ENCODE results near the gene MAD2L2. TPM values are rescaled to one million over a fixed set of nuclear protein-coding genes. Genes with fewer than 3 reads are reported as not detected.

The MAD2L2 gene
- 10 to 100 TPM; 68.7 to 73.3 TPM for total RNA-seq

DNA sequence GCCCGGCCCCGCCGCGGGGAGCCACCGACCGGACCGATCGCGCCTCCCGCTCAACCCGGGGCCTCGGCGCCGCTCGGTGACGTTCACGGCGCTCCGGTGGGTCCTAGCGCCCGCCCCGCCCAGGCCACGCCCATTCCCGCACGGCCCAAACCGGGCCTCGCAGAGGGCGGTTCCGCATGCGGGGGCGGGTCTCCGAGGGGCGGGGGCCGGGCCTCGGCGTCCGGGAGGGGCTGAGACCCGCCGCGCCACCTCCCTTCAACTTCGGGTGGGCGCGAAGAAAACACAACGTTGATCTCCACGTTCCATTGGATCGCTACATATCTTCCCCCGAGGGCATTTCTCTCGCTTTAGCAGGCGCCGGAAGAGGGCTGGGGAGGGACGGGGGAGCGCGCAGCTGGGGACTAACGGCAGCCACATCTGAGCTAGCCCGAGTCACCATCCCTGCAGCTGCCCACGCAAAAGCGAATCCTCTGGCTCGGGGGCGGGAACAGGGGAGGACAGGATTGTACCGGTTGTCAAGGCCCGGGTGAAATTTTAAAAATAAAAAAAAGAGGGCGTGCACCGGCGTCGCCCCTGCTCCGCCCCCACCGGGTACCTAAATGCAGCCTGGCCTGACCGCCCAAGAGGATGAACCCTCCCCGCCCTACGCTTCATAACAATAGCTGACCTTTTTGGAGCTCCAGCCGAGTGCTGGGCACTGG, at the start of gene MAD2L2:
Gene MAD2L2 (minus strand): TSS at position 78 of the 701 bp plus-strand sequence. CDS start 547 bp downstream, outside the sequence.
- H3K4me3 Mint-ChIP-seq = peak within 1 kb of the TSS; percentile 80
- peaks cover 17% of the 10 kb centered on the region for H3K4me1 Mint-ChIP-seq
- no peaks in the 10 kb centered on the region for H3K9me3 Mint-ChIP-seq
- ChIA-PET CTCF (interaction anchor here (0.9 to 3.9 kb wide), 8 partner anchors 9 to 49 kb away, joined by 3 to 32 read pairs (median 3); partner anchors contain the start of gene FBXO6), POLR2A (interaction anchor here (1.7 kb wide), 1 partner anchor 17 kb away, joined by 8 read pairs; the partner anchor contains the start of gene FBXO6)
- H3K27ac Mint-ChIP-seq = peak within 1 kb of the TSS; percentile 87
- H3K36me3 Mint-ChIP-seq (ENCODE audit: low read depth) = no peaks in the 10 kb centered on the region
- peak; percentile 91 for DNase-seq
- peaks cover 14% of the 10 kb centered on the region for H3K27me3 Mint-ChIP-seq

DNA sequence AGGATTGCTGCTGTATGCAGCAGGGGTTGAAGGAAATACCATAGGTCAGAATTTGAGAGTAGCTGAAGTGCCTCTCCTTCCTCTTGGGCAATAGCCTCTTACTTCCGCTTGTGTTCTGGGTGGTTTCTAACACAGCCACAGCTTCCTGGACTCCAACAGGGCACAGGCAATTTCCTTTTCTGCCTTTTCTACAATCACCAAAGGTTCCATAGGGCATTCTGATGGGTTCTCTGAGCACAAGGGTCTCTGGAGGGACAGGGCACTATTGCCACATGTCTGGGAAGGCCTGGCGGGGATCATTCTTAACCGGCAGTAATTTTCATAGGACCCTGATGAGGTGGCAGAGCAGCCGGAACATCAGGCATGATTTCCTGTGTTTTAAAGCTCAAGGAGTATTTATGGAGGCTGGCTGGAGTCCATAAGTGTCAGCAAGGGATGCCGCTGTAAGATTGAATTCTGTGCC, 49.5 kb upstream of the MAD2L2 start:
- Mint-ChIP-seq H3K4me3 (peak overlapping the region; percentile 60), H3K36me3 (ENCODE audit: low read depth) (no peaks in the 10 kb centered on the region), H3K27ac (peak overlapping the region; percentile 82), H3K4me1 (peaks cover 50% of the 10 kb centered on the region), H3K27me3 (no peaks in the 10 kb centered on the region), H3K9me3 (no peaks in the 10 kb centered on the region)
- DNase-seq = peak; percentile 74
- POLR2A ChIA-PET = interaction anchor here (1.1 kb wide), 1 partner anchor 11 kb away, joined by 6 read pairs; no protein-coding TSS in a partner anchor
- CTCF ChIA-PET = interaction anchor here (0.8 to 1.4 kb wide), 6 partner anchors 11 to 88 kb away, joined by 3 to 4 read pairs (median 4); partner anchors contain the start of genes FBXO6 and MAD2L2

DNA sequence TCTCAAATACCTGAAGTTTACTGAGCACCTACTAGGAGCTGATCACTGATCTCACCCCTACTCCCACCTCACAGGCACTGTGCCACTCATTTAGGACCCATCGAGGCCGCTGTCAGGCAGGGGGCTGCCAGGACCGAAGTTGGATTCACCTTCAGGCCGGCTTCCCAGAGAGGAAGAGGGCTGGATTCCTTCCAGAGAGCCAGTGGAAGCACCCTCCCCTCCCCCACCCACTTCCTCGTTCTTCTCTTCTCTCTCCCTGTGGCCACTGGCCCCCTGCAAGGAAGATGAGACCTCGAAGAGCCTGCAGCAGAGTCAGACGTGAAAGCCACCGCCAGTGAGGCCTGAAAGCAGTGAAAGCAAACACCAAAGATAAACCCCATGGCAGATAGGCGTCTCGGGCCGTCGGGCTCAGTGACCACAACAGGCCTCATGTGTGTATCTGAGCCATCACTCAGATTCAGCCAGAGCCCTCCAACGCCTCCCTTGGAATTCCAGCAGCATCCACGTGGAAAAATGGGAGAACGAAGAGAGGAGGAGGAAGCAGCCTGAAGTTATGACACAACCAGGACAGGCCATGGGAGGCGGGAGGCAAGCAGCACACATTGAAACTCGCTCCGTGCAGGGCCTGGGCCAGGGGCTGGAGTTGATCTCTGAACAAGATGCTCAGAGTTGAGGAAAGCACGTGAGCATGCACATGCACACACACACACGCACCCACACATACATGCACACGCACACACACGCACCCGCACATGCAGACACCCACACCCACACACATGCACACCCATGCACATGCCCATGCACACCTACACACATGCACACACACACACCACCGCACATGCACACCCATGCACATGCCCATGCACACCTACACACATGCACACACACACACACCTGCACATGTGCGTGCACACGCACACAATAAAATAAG, 48.8 kb upstream of the MAD2L2 start:
- CTCF ChIA-PET = interaction anchor here (0.8 to 1.4 kb wide), 5 partner anchors 46 to 87 kb away, joined by 3 to 4 read pairs (median 3); partner anchors contain the start of genes FBXO6 and MAD2L2
- no peaks in the 10 kb centered on the region for H3K9me3 Mint-ChIP-seq
- H3K4me3 Mint-ChIP-seq = peak overlapping the region; percentile 60
- no peaks in the 10 kb centered on the region for H3K27me3 Mint-ChIP-seq
- peak overlapping the region; percentile 82 for H3K27ac Mint-ChIP-seq
- H3K4me1 Mint-ChIP-seq = peaks cover 54% of the 10 kb centered on the region
- POLR2A ChIA-PET = interaction anchor here (1.1 kb wide), 1 partner anchor 10 kb away, joined by 6 read pairs; no protein-coding TSS in a partner anchor
- peak; percentile 22 for DNase-seq
- no peaks in the 10 kb centered on the region for H3K36me3 Mint-ChIP-seq (ENCODE audit: low read depth)

DNA sequence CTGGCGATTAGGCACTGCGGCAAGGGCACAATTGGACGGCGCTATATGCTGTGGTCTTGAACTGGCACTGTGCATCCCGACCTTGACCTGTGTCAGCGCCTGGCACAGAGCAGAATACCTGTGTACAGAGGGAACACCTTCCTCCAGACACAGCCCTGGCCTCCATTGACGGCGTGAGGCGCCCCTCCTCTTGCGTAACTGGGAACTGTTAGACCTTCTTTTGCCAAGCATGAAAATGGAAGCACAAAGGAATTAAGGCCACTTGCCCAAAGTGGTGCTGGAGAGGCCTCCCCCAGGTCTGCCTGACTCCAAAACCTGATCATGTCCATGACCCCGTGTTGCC, 48.2 kb upstream of the MAD2L2 start:
- ChIA-PET POLR2A (no interaction called here), CTCF (interaction anchor here (1.0 kb wide), 1 partner anchor 9 kb away, joined by 3 read pairs; no protein-coding TSS in a partner anchor)
- H3K4me1 Mint-ChIP-seq = peaks cover 57% of the 10 kb centered on the region
- no peak for DNase-seq
- no peak overlapping the region for H3K27ac Mint-ChIP-seq
- no peaks in the 10 kb centered on the region for H3K36me3 Mint-ChIP-seq (ENCODE audit: low read depth)
- H3K4me3 Mint-ChIP-seq = no peak overlapping the region
- no peaks in the 10 kb centered on the region for H3K27me3 Mint-ChIP-seq
- H3K9me3 Mint-ChIP-seq = no peaks in the 10 kb centered on the region

DNA sequence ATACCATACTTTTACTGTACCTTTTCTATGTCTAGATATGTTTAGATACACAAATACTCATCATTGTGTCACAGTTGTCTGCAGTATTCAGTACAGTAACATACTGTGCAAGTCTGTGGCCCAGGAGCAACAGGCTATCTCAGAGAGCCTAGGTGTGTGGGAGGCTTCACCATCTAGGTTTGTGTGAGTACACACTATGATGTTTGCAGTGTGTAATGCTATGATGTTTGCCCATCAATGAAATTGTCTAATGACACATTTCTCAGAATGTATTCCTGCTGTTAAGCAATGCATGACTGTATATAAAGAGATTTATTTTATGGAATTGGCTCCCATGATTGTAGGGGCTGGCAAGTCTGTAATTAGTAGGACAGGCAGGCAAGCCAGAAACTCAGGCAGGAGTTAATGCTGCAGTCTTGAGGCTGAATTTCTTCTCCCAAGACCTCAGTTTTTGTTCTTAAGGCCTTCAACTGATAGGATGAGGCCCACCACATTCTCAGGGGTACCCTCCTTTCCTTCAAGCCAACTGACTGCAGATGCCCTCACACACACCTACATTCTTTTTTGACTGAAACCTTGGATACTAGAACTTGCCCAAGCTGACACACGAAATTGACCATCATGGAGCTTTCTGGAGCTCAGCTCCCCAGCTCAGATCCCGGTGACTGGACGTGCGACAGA, 47.3 kb upstream of the MAD2L2 start:
- DNase-seq = no peak
- CTCF ChIA-PET = interaction anchor here (1.0 kb wide), 1 partner anchor 9 kb away, joined by 3 read pairs; no protein-coding TSS in a partner anchor
- no peaks in the 10 kb centered on the region for H3K27me3 Mint-ChIP-seq
- no peak overlapping the region for H3K4me3 Mint-ChIP-seq
- H3K9me3 Mint-ChIP-seq = no peaks in the 10 kb centered on the region
- peak overlapping the region; percentile 60 for H3K27ac Mint-ChIP-seq
- peaks cover 56% of the 10 kb centered on the region for H3K4me1 Mint-ChIP-seq
- POLR2A ChIA-PET = no interaction called here
- H3K36me3 Mint-ChIP-seq (ENCODE audit: low read depth) = no peaks in the 10 kb centered on the region

DNA sequence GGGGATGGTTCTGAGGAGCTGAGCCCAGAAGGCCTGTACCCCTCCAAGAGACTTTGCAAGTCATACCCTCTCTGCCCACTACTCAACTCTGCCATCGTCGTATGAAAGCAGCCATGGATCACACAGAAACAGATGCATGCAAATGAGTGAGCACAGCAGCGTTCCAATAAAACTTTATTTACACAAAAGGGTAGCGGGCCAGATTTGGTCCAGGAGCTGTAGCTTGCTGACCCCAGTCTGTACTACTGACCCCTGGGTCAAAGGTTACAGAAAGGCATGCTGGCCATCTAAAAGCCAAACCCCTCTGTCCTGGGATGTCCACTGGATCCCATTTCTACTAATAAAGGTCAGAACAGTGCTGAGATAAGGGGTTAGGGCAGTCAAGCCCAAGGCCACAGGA, 46.2 kb upstream of the MAD2L2 start:
- ChIA-PET CTCF (interaction anchor here (1.3 kb wide), 1 partner anchor 9 kb away, joined by 4 read pairs; the partner anchor contains the start of gene AGTRAP), POLR2A (no interaction called here)
- no peaks in the 10 kb centered on the region for H3K36me3 Mint-ChIP-seq (ENCODE audit: low read depth)
- peaks cover 49% of the 10 kb centered on the region for H3K4me1 Mint-ChIP-seq
- no peak for DNase-seq
- no peak overlapping the region for H3K4me3 Mint-ChIP-seq
- no peaks in the 10 kb centered on the region for H3K27me3 Mint-ChIP-seq
- no peaks in the 10 kb centered on the region for H3K9me3 Mint-ChIP-seq
- H3K27ac Mint-ChIP-seq = no peak overlapping the region

DNA sequence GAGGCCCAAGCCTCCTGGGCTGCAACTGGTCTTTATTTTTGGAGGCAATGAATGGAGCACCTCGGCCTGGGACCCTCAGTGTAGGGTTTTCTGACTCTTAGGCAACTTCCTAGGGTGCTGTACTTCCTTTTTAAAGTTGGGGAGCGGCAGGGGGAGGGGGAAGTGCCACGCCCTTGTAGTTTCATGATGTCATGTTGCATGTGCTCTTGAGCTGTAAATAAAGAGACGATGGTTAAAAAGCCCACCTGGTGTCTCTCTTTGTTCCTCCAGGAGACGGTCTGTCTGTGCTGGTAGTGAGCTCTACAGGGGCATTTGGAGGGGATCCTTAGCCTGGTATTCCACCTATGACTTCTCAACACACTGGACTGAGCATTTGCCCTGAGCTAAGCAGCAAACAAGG, 44.7 kb upstream of the MAD2L2 start:
- Mint-ChIP-seq H3K4me3 (no peak overlapping the region), H3K4me1 (peaks cover 34% of the 10 kb centered on the region), H3K9me3 (no peaks in the 10 kb centered on the region), H3K27me3 (no peaks in the 10 kb centered on the region), H3K36me3 (ENCODE audit: low read depth) (no peaks in the 10 kb centered on the region), H3K27ac (peak overlapping the region; percentile 19)
- POLR2A ChIA-PET = no interaction called here
- DNase-seq = no peak
- CTCF ChIA-PET = interaction anchor here (0.7 to 1.4 kb wide), 3 partner anchors 8 to 67 kb away, joined by 3 read pairs; no protein-coding TSS in a partner anchor

DNA sequence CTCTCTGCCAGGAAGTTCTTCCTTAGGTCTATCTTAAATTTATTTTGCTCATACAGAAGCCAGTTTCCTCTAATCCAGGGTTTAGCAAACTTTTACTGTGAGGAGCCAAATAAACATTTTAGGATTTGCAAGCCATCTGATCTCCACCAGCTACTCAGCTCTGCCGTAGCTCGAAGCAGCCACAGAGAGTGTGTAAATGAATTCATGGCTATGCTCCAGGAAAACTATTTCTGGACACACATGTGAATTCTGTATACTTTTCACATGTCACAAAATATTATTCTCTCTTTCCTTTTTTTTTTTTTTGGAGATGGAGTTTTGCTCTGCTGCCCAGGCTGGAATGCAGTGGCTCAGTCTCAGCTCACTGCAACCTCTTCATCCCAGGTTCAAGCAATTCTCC, 41.6 kb upstream of the MAD2L2 start:
- peaks cover 33% of the 10 kb centered on the region for H3K4me1 Mint-ChIP-seq
- POLR2A ChIA-PET = no interaction called here
- no peaks in the 10 kb centered on the region for H3K36me3 Mint-ChIP-seq (ENCODE audit: low read depth)
- no peaks in the 10 kb centered on the region for H3K27me3 Mint-ChIP-seq
- CTCF ChIA-PET = interaction anchor here (0.6 to 1.1 kb wide), 3 partner anchors 71 to 610 kb away, joined by 3 to 5 read pairs (median 3); no protein-coding TSS in a partner anchor
- H3K27ac Mint-ChIP-seq = no peak overlapping the region
- DNase-seq = no peak
- no peaks in the 10 kb centered on the region for H3K9me3 Mint-ChIP-seq
- no peak overlapping the region for H3K4me3 Mint-ChIP-seq

DNA sequence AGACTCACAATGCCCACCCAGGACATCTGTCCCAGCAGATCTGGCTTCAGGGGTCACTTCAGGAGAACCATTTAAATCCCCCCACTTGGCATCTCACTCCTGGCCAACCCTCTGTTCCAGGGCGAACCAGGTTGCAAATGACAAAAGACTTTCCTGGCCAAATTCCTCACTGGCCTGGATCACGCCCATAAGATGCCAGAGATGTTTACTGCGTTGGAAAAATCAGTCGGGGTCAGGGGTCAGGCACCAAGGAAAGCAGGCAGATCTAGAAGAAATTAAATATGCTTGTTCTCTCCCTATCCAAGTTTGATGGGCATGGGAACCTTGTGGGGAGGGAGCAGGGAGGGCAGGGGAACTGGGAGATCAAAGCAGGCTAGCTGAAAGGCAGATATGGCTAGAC, 40.4 kb upstream of the MAD2L2 start:
- DNase-seq = no peak
- Mint-ChIP-seq H3K4me3 (no peak overlapping the region), H3K27ac (no peak overlapping the region), H3K9me3 (no peaks in the 10 kb centered on the region), H3K36me3 (ENCODE audit: low read depth) (no peaks in the 10 kb centered on the region), H3K27me3 (no peaks in the 10 kb centered on the region), H3K4me1 (peaks cover 33% of the 10 kb centered on the region)
- ChIA-PET POLR2A (no interaction called here), CTCF (interaction anchor here (0.7 to 3.7 kb wide), 5 partner anchors 21 to 84 kb away, joined by 3 to 20 read pairs (median 15); partner anchors contain the start of genes FBXO2, FBXO44 and FBXO6)

DNA sequence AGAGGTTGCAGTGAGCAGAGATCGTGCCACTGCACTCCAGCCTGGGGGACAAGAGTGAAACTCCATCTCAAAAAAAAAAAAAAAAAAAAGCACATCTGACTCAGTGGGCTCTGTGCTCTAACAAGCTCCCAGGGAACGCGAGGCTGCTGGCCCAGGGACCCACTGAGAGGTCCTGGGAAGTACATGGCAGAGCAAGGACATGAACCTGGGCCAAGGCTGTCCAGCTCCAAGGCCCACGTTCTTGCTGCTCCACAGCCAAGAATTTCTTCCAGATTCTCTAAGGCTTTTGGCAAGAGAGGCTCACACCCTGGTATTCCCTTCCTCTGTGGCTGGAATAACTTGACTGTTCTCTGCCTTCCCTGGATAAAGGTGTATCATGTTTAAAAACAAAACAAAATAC, 39.6 kb upstream of the MAD2L2 start:
- peak overlapping the region; percentile 74 for H3K4me3 Mint-ChIP-seq
- H3K4me1 Mint-ChIP-seq = peaks cover 27% of the 10 kb centered on the region
- CTCF ChIA-PET = interaction anchor here (0.5 to 3.7 kb wide), 13 partner anchors 11 to 1180 kb away, joined by 3 to 20 read pairs (median 7); partner anchors contain the start of genes CLCN6, FBXO2, FBXO44 and FBXO6
- no peaks in the 10 kb centered on the region for H3K27me3 Mint-ChIP-seq
- no peaks in the 10 kb centered on the region for H3K36me3 Mint-ChIP-seq (ENCODE audit: low read depth)
- no peak overlapping the region for H3K27ac Mint-ChIP-seq
- POLR2A ChIA-PET = no interaction called here
- no peaks in the 10 kb centered on the region for H3K9me3 Mint-ChIP-seq
- DNase-seq = no peak

DNA sequence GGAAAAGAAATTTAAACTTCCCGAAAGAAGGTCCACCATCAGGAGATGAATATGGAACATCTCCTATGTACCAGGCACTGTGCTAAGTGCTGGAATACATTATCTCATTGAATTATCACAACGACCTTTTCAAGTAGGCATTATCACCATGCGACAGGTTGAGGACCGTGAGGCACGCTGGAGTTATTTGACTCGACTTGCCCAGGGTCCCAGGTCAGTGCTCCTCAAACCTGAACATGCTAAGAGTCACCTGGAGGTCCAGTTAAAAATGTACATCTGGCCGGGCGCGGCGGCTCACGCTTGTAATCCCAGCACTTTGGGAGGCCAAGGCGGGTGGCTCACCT, 39.1 kb upstream of the MAD2L2 start:
- CTCF ChIA-PET = interaction anchor here (0.5 to 3.7 kb wide), 26 partner anchors 9 to 1300 kb away, joined by 3 to 20 read pairs (median 6); partner anchors contain the start of genes AGTRAP, CLCN6, FBXO2 and FBXO44
- Mint-ChIP-seq H3K4me3 (peak overlapping the region; percentile 74), H3K9me3 (no peaks in the 10 kb centered on the region), H3K36me3 (ENCODE audit: low read depth) (no peaks in the 10 kb centered on the region), H3K27ac (peak overlapping the region; percentile 90), H3K4me1 (peaks cover 22% of the 10 kb centered on the region), H3K27me3 (no peaks in the 10 kb centered on the region)
- no peak for DNase-seq
- POLR2A ChIA-PET = interaction anchor here (0.8 to 2.0 kb wide), 2 partner anchors 11 to 56 kb away, joined by 6 to 12 read pairs; partner anchors contain the start of gene FBXO6
